GM21528 (cell line): ENCODE results near the gene RBPJL.

Source experiments
- ATAC-seq: cut with Tn5 transposase; IDR thresholded peaks from one replicate; pipeline ENCODE4 v1.9.1; 2021; ENCODE audit warnings: mild to moderate bottlenecking, moderate library complexity; ENCODE audit not compliant: unreplicated experiment, low FRiP score

RBPJL gene

GRCh38 chr20:45358282-45359068 lies 51.8 kb downstream of the RBPJL start:
- ATAC-seq, result no peak

- ATAC-seq, result no peak
Observed at GRCh38 chr20:45359069-45359405, 52.4 kb downstream of the RBPJL start.

- ATAC-seq, result no peak
Observed at GRCh38 chr20:45359406-45360148, 52.9 kb downstream of the RBPJL start.

- no peak for ATAC-seq
Observed at GRCh38 chr20:45361793-45362192, 55.2 kb downstream of the RBPJL start.

GRCh38 chr20:45362804-45363610 lies 56.4 kb downstream of the RBPJL start, which contains the start of gene SYS1:
Gene SYS1, plus strand, starts transcription at chr20:45363156. Its CDS starts 376 bp downstream, at chr20:45363532.
- ATAC-seq, result peak; percentile 78

- ATAC-seq, result peak; percentile 7
Observed at GRCh38 chr20:45363611-45364492, 57.2 kb downstream of the RBPJL start.

- no peak for ATAC-seq
Observed at GRCh38 chr20:45365444-45365970, 58.9 kb downstream of the RBPJL start.

- ATAC-seq, result no peak
Observed at GRCh38 chr20:45366192-45366591, 59.6 kb downstream of the RBPJL start.

- no peak for ATAC-seq
Observed at GRCh38 chr20:45366631-45367030, 60.0 kb downstream of the RBPJL start.

GRCh38 chr20:45367126-45367525 lies 60.5 kb downstream of the RBPJL start:
- no peak for ATAC-seq
